Small intestine (tissue), 7 donors: ENCODE measurements around the gene NTRK2. TPM values are rescaled to one million over a fixed set of nuclear protein-coding genes. Genes with fewer than 3 reads are reported as not detected.
A peak's percentile ranks its signal among the peaks of the same experiment; 100 is the strongest.

Experiments
- DNase-seq, 2 donors: peaks; one replicate each; pipeline versions ENCODE4 v3.0.0 to v3.0.0-alpha.2; 2013
- FAIRE-seq: peaks from 2 replicates; lab custom pipeline; 2012; peaks lifted over from hg19 to GRCh38; lab: Jason Lieb, UNC
- H3K27ac ChIP-seq, 3 donors: one replicate each; pipeline ENCODE4 v1.5.1; 2013; ENCODE audit warnings: low read length in 2 of 3, mild to moderate bottlenecking in 2 of 3, control low read depth in 1 of 3, inconsistent platforms in 1 of 3, low read depth in 1 of 3, moderate library complexity in 1 of 3
- H3K27me3 ChIP-seq, 3 donors: one replicate each; pipeline ENCODE4 v1.6.1; 2013; ENCODE audit warnings: low read length in 3 of 3, inconsistent platforms in 1 of 3; ENCODE audit not compliant: control insufficient read depth in 3 of 3, insufficient read depth in 3 of 3
- H3K36me3 ChIP-seq, 3 donors: one replicate each; pipeline ENCODE4 v1.6.1; 2013; ENCODE audit warnings: low read length in 3 of 3, inconsistent platforms in 1 of 3, low read depth in 1 of 3, mild to moderate bottlenecking in 1 of 3, moderate library complexity in 1 of 3; ENCODE audit not compliant: control insufficient read depth in 3 of 3, insufficient read depth in 2 of 3
- H3K4me1 ChIP-seq, 3 donors: one replicate each; pipeline ENCODE4 v1.6.1; 2013; ENCODE audit warnings: low read length in 2 of 3, inconsistent platforms in 1 of 3, low read depth in 1 of 3, mild to moderate bottlenecking in 1 of 3, moderate library complexity in 1 of 3; ENCODE audit not compliant: control insufficient read depth in 3 of 3, insufficient read depth in 2 of 3
- H3K4me3 ChIP-seq, 3 donors: one replicate each; pipeline ENCODE4 v1.5.1; 2013; ENCODE audit warnings: low read length in 3 of 3, control low read depth in 1 of 3, inconsistent platforms in 1 of 3, low read depth in 1 of 3, mild to moderate bottlenecking in 1 of 3, moderate library complexity in 1 of 3
- H3K9me3 ChIP-seq, 2 donors: one replicate each; pipeline ENCODE4 v1.6.1; 2013; ENCODE audit warnings: low read depth in 1 of 2, low read length in 1 of 2; ENCODE audit not compliant: control insufficient read depth in 2 of 2, insufficient read depth in 1 of 2
- WGBS, 3 donors: extraction: QIAGEN DNeasy Blood & Tissue Kit; methylation state at CpG; one replicate each; pipeline ENCODE4 v1.1.7; 2013; 5-methylcytosine and 5-hydroxymethylcytosine counted together
- polyA plus RNA-seq, 4 donors: library from polyadenylated mRNA; stranded (reverse) in 3 of 4; unstranded in 1 of 4; fragments of 200-250 nt in 3 of 4; fragments of 120-200 nt in 1 of 4; gene quantifications; one replicate each; pipeline versions ENCODE4 v1.2.1 to v1.2.3, GENCODE V29; 2013
- donor health status: healthy with polysubstance abuse.
- donor health status: control.
- donor health status: control.
- donor health status: Bipolar disorder and iron deficiency.
- donor health status: healthy.

Gene NTRK2
- polyA plus RNA-seq, 4 donors, result 0.16 to 1.1 TPM; not detected in 2

DNA sequence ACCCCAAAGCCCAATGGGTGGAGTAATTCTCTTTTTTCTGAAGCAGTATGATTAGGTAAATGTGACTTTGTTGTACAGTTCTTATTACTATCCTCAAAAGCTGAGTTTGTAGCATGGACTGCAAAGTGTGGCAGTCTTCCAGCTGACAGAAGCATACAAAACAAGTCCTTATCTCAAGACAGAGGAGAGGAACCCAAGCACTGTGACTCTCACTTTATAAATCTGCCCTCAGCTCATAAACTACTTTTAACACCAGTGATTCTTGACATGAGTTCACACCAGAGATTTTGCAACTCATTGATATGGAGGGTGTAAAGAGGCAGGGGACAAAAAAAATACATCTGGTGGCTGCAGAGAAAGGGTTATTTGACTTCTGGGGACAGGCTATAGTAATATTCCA, 251.6 kb downstream of the NTRK2 start:
- Histone ChIP-seq H3K4me3 (no peak overlapping the region), H3K27ac (no peak overlapping the region), H3K27me3 (no peaks in the 10 kb centered on the region), H3K36me3 (no peaks in the 10 kb centered on the region), H3K9me3 (no peaks in the 10 kb centered on the region), H3K4me1 (peaks cover 0 to 31% (median 0%) of the 10 kb centered on the region in 3 donors)
- FAIRE-seq (no peak), DNase-seq (peak in 1 of 2 donors; percentile 39)

DNA sequence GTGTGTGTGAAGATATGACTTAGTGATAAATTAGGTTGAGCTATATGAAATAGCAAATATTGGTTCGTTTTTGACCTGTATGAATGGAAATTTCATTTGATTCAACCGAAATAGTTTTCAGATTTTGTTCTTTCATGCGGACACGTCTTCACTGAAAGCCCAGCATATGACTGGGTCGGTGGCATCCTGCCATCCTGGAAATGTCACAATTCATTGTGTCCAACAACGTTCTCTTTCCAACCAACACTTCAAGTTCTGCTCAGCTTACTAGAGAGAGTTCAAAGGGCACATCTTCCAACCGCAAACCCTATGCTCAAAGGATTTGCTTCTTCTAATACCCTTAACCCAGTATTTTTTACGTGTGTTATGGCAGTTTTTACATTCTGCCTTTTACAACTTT, 252.5 kb downstream of the NTRK2 start:
- FAIRE-seq (no peak), DNase-seq (no peak)
- Histone ChIP-seq H3K4me1 (peaks cover 0 to 31% (median 0%) of the 10 kb centered on the region in 3 donors), H3K9me3 (no peaks in the 10 kb centered on the region), H3K4me3 (no peak overlapping the region), H3K36me3 (no peaks in the 10 kb centered on the region), H3K27me3 (no peaks in the 10 kb centered on the region), H3K27ac (no peak overlapping the region)
- WGBS, 3 donors, result 79 to 85% (median 84%) methylated on average over 8 of the region's 8 CpGs

- peaks cover 0 to 12% (median 0%) of the 10 kb centered on the region in 3 donors for H3K4me1 ChIP-seq
- H3K4me3 ChIP-seq, result no peak overlapping the region
- no peaks in the 10 kb centered on the region for H3K27me3 ChIP-seq
- FAIRE-seq, result no peak
- no peaks in the 10 kb centered on the region for H3K9me3 ChIP-seq
- DNase-seq, result peak in 1 of 2 donors; percentile 25
- H3K36me3 ChIP-seq, result no peaks in the 10 kb centered on the region
- 47 to 62% (median 60%) methylated on average over 6 of the region's 6 CpGs for WGBS, 3 donors
- H3K27ac ChIP-seq, result no peak overlapping the region
Measured at GRCh38 chr9:84924266-84924665, 254.7 kb downstream of the NTRK2 start.

DNA sequence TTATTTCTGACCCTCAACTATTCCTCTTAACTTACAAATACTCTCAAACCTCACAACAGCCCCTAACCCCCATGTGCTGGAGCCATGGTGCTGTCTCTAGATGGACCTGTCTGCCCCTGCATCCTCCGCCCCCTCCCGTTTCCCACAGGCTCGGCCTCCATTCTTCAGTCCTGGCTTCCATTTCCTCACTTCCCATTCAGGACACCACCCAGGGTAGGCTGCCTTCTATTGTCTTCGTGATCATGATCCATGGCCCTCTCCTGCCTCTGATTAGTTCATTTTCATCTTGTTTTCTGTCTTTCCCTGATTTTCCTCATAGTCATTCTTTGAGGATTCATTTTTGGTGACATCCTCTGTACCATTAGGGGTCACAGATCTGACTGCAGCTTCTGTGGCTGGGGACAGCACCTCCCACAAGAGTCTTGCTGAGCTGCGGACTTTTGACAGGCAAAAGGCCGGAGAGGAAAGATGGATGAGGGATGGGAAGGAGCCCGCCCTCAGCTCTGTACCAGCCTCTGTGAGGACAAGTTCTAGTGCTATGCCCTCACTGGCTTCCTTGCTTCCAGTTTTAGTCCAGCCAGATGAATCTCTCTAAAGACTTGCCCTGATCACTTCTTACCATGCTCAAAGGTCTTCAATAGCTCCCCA, 255.8 kb downstream of the NTRK2 start:
- FAIRE-seq (no peak), DNase-seq (no peak)
- WGBS, 3 donors, result 86 to 91% (median 87%) methylated on average over 7 of the region's 7 CpGs

GRCh38 chr9:84926793-84927192, 257.3 kb downstream of the NTRK2 start:
- Histone ChIP-seq H3K27me3 (no peaks in the 10 kb centered on the region), H3K36me3 (no peaks in the 10 kb centered on the region), H3K4me1 (no peaks in the 10 kb centered on the region), H3K27ac (no peak overlapping the region), H3K4me3 (no peak overlapping the region), H3K9me3 (no peaks in the 10 kb centered on the region)
- FAIRE-seq (no peak), DNase-seq (no peak)
- WGBS, 3 donors, result 94 to 97% (median 97%) methylated on average over 3 of the region's 3 CpGs

More for the DNA sequence above, 255.8 kb downstream of the NTRK2 start:
- no peaks in the 10 kb centered on the region for H3K36me3 ChIP-seq
- H3K27ac ChIP-seq, result no peak overlapping the region
- no peak overlapping the region for H3K4me3 ChIP-seq
- H3K27me3 ChIP-seq, result no peaks in the 10 kb centered on the region
- H3K4me1 ChIP-seq, result peaks cover 0 to 3% (median 0%) of the 10 kb centered on the region in 3 donors
- H3K9me3 ChIP-seq, result no peaks in the 10 kb centered on the region

DNA sequence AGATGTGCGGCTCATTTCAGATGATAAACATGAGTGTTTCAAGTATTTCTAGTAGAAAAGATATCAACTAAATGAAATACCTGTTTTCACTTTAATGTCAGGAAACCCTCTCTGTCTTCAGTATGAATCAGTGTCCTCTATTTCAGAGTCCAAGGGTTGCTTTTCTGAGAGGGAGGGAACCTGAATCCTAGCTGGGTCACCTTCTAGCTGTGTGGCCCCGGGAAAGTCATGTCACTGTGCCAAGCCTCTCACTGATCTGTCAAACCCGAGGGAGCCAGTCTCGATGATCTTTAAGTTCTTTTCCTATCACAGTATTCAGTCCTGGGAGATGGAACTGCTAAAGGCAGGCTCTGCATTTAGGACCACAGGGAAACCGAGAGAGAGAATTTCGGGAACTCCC, 258.9 kb downstream of the NTRK2 start:
- DNase-seq (peak in 1 of 2 donors; percentile 36), FAIRE-seq (no peak)
- no peaks in the 10 kb centered on the region for H3K36me3 ChIP-seq
- H3K9me3 ChIP-seq, result no peaks in the 10 kb centered on the region
- WGBS, 3 donors, result 60 to 74% (median 62%) methylated on average over 6 of the region's 6 CpGs
- no peaks in the 10 kb centered on the region for H3K27me3 ChIP-seq
- no peak overlapping the region for H3K4me3 ChIP-seq
- H3K4me1 ChIP-seq, result no peaks in the 10 kb centered on the region
- no peak overlapping the region for H3K27ac ChIP-seq

DNA sequence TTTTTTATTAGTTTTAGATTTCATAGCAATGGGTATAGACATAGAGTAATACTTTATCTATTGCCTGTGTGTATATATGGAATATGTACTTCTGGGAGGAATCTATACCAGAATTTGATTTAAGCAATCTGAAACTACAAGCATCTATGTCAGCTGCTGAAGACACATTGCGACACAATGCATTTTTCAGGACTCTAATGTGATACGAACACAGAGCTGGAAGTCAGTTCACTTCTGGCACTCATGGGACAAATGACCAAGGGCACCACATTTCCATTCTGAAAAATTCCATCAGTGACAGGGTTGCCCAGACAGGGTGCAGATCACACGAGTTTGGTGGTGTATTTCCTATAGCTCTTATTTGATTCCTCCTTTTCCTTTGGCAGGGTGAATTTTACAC, 259.5 kb downstream of the NTRK2 start:
- Histone ChIP-seq H3K4me1 (no peaks in the 10 kb centered on the region), H3K9me3 (no peaks in the 10 kb centered on the region), H3K4me3 (no peak overlapping the region), H3K27ac (no peak overlapping the region), H3K36me3 (no peaks in the 10 kb centered on the region), H3K27me3 (no peaks in the 10 kb centered on the region)
- FAIRE-seq (no peak), DNase-seq (no peak)
- WGBS, 3 donors, result 87 to 91% (median 87%) methylated on average over 3 of the region's 3 CpGs

- H3K4me1 ChIP-seq, result no peaks in the 10 kb centered on the region
- H3K4me3 ChIP-seq, result no peak overlapping the region
- no peaks in the 10 kb centered on the region for H3K27me3 ChIP-seq
- FAIRE-seq (no peak), DNase-seq (no peak)
- H3K9me3 ChIP-seq, result no peaks in the 10 kb centered on the region
- H3K36me3 ChIP-seq, result no peaks in the 10 kb centered on the region
- no peak overlapping the region for H3K27ac ChIP-seq
- 82 to 88% (median 82%) methylated on average over 6 of the region's 6 CpGs for WGBS, 3 donors
Measured at GRCh38 chr9:84932915-84933527, 263.5 kb downstream of the NTRK2 start.
